Fibroblast of lung (primary cell): ENCODE results near the gene GARIN5B. TPM values are rescaled to one million over a fixed set of nuclear protein-coding genes. Genes with fewer than 3 reads are reported as not detected.

ENCODE experiments used
- DNase-seq, 2 donors: peaks; one replicate each; pipeline versions ENCODE4 v3.0.0 to v3.0.0-alpha.2; 2010; ENCODE audit warnings: low read depth in 2 of 2
- H2AFZ ChIP-seq: 2 replicates; pipeline ENCODE4 v1.5.1; 2012; ENCODE audit warnings: low read length, control low read depth, inconsistent platforms
- H3K27ac ChIP-seq: 2 replicates; pipeline ENCODE4 v1.5.1; 2011; ENCODE audit warnings: low read length, control low read depth; ENCODE audit not compliant: insufficient read depth
- H3K27me3 ChIP-seq: 2 replicates; pipeline ENCODE4 v1.5.1; 2011; ENCODE audit warnings: mild to moderate bottlenecking, low read length; ENCODE audit not compliant: control insufficient read depth, insufficient read depth
- H3K36me3 ChIP-seq: 2 replicates; pipeline ENCODE4 v1.5.1; 2011; ENCODE audit warnings: low read length; ENCODE audit not compliant: control insufficient read depth, insufficient read depth
- H3K4me1 ChIP-seq: 2 replicates; pipeline ENCODE4 v1.5.1; 2011; ENCODE audit warnings: low read length; ENCODE audit not compliant: control insufficient read depth, insufficient read depth; ENCODE audit errors: extremely low read depth
- H3K4me2 ChIP-seq: 2 replicates; pipeline ENCODE4 v1.5.1; 2011; ENCODE audit warnings: low read length, control low read depth; ENCODE audit not compliant: insufficient read depth; ENCODE audit errors: extremely low read depth
- H3K4me3 ChIP-seq, 4 experiments: fragments of 200-600 bp in 1 of 4; sonication (generic) in 1 of 4; replicated peaks in 1 of 4; 2 replicates each; pipeline ENCODE4 v1.5.1; 2011 to 2016; ENCODE audit warnings: low read length in 4 of 4, low read depth in 3 of 4, mild to moderate bottlenecking in 3 of 4, control low read depth in 2 of 4, inconsistent platforms in 1 of 4, mixed read lengths in 1 of 4; ENCODE audit not compliant: insufficient read depth in 1 of 4; ENCODE audit errors: control extremely low read depth in 1 of 4
- H3K79me2 ChIP-seq: 2 replicates; pipeline ENCODE4 v1.5.1; 2012; ENCODE audit warnings: mild to moderate bottlenecking, low read length, inconsistent platforms; ENCODE audit not compliant: control insufficient read depth, insufficient read depth
- H3K9ac ChIP-seq: 2 replicates; pipeline ENCODE4 v1.5.1; 2011; ENCODE audit warnings: mild to moderate bottlenecking, low read length, control low read depth; ENCODE audit not compliant: insufficient read depth
- H3K9me3 ChIP-seq: 2 replicates; pipeline ENCODE4 v1.5.1; 2012; ENCODE audit warnings: low read depth, low read length; ENCODE audit not compliant: control insufficient read depth, insufficient read depth
- H4K20me1 ChIP-seq: 2 replicates; pipeline ENCODE4 v1.5.1; 2011; ENCODE audit warnings: low read length; ENCODE audit not compliant: control insufficient read depth, insufficient read depth; ENCODE audit errors: extremely low read depth
- CTCF ChIP-seq, 2 donors: IDR thresholded peaks in 1 of 2; conservative IDR thresholded peaks in 1 of 2; 1 replicate in 1 of 2; 2 replicates in 1 of 2; pipeline ENCODE4 v1.5.1; 2011 to 2012; ENCODE audit warnings: low read length in 2 of 2, control low read depth in 1 of 2, inconsistent platforms in 1 of 2, low read depth in 1 of 2, mild to moderate bottlenecking in 1 of 2
- EZH2 ChIP-seq: IDR thresholded peaks from 2 replicates; pipeline ENCODE4 v1.5.1; 2012; ENCODE audit warnings: low read length, control low read depth, mild to moderate bottlenecking; ENCODE audit errors: missing control alignments
- polyA plus RNA-seq, 2 donors: library from polyadenylated mRNA; depleted of rRNA in 1 of 2; stranded (reverse) in 1 of 2; unstranded in 1 of 2; fragments of >200 nt; gene quantifications; 2 replicates each; pipeline ENCODE4 v1.2.1, GENCODE V29; 2011 to 2012; ENCODE audit warnings: missing spikeins in 1 of 2
- total RNA-seq: library from RNA; depleted of rRNA; stranded (reverse); fragments of >200 nt; gene quantifications from 2 replicates; pipeline ENCODE4 v1.2.1, GENCODE V29; 2014

Gene GARIN5B
- total and polyA plus RNA-seq, 2 donors (not counting 1 experiment from before 2014, with no cell fraction given) = not detected

DNA sequence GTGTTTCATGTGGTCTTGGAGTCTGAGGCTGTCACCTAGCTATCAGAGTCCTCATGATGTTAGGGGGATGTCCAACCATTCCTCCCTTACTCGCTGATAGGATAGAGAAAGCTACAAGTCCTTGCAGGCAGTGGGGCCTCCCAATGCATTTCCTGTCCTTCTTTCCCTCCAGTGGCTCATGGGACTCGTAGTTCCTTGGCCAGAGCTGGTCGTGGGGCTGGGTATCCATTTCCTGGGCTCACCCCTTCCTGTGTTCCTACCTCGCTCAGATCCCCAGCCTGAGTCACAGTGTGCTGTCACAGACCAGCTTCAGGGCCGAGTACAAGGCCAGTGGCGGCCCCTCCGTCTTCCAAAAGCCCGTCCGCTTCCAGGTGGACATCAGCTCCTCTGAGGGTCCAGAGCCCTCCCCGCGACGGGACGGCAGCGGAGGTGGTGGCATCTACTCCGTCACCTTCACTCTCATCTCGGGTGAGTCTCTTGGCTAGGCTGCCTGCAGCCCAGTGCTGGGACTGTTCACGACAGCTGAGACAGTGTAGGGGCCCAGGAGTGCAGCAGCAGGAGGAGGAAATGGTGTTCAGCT is 57.0 kb downstream of the GARIN5B start:
- Histone ChIP-seq H3K4me3 (no peak overlapping the region), H3K79me2 (no peaks in the 10 kb centered on the region), H3K9ac (no peak overlapping the region), H3K36me3 (peaks cover 7% of the 10 kb centered on the region), H3K4me1 (peaks cover 2% of the 10 kb centered on the region), H3K27me3 (no peaks in the 10 kb centered on the region), H2AFZ (no peak overlapping the region), H3K9me3 (no peaks in the 10 kb centered on the region), H3K27ac (no peak overlapping the region), H4K20me1 (no peaks in the 10 kb centered on the region), H3K4me2 (no peak overlapping the region)
- DNase-seq = no peak
- no peak for TF ChIP-seq CTCF (conservative IDR thresholded peaks at IDR 0.05 in 1 of 2, IDR thresholded peaks at IDR 0.05 in 1 of 2; ENCODE audit: low read depth in 1 of 2, low read length in 2 of 2)
- TF ChIP-seq EZH2 = no peak

GRCh38 chr19:55305491-55305890 is 57.6 kb downstream of the GARIN5B start:
- Histone ChIP-seq H3K4me3 (no peak overlapping the region), H2AFZ (no peak overlapping the region), H3K4me2 (no peak overlapping the region), H3K9me3 (no peaks in the 10 kb centered on the region), H3K27me3 (no peaks in the 10 kb centered on the region), H3K36me3 (peaks cover 7% of the 10 kb centered on the region), H3K9ac (no peak overlapping the region), H3K79me2 (no peaks in the 10 kb centered on the region), H3K4me1 (peaks cover 2% of the 10 kb centered on the region), H4K20me1 (no peaks in the 10 kb centered on the region), H3K27ac (no peak overlapping the region)
- DNase-seq = peak in 1 of 2 donors; percentile 26
- no peak for TF ChIP-seq CTCF (conservative IDR thresholded peaks at IDR 0.05 in 1 of 2, IDR thresholded peaks at IDR 0.05 in 1 of 2; ENCODE audit: low read depth in 1 of 2, low read length in 2 of 2)
- no peak for TF ChIP-seq EZH2

DNA sequence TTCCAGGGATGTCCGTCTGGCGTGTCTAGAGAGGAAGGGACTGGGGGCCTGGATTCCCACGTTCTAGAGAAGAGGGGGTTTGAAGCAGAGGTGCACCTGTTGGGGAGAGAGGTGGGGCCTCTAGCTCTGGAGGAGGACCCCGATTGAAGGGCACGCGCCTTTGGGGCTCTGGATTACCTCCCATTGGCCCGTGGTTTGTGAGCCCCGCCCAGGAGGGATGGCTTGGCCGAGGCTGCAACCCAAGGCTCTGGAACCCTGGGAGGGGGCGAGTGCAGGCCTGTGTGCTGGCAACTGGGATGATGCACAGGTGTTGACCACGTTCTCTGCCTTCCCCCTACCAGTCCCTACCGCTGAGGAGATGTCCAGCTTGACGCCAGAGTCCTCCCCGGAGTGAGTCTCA is 58.1 kb downstream of the GARIN5B start:
- TF ChIP-seq CTCF (conservative IDR thresholded peaks at IDR 0.05 in 1 of 2, IDR thresholded peaks at IDR 0.05 in 1 of 2; ENCODE audit: low read depth in 1 of 2, low read length in 2 of 2) (no peak), EZH2 (no peak)
- no peak overlapping the region for H2AFZ ChIP-seq
- H3K4me3 ChIP-seq = no peak overlapping the region
- peaks cover 7% of the 10 kb centered on the region for H3K36me3 ChIP-seq
- H3K4me1 ChIP-seq = peaks cover 2% of the 10 kb centered on the region
- H3K27ac ChIP-seq = no peak overlapping the region
- no peak overlapping the region for H3K9ac ChIP-seq
- no peak overlapping the region for H3K4me2 ChIP-seq
- no peaks in the 10 kb centered on the region for H3K9me3 ChIP-seq
- no peaks in the 10 kb centered on the region for H3K27me3 ChIP-seq
- DNase-seq = no peak
- no peaks in the 10 kb centered on the region for H4K20me1 ChIP-seq
- H3K79me2 ChIP-seq = no peaks in the 10 kb centered on the region

Other genes with a start within 250 kb of the GARIN5B start
- 25.2 and 32.9 TPM in 2 replicates for gene PPP1R12C, start 245.6 kb downstream of the GARIN5B start, total RNA-seq
- gene PPP1R12C, start 245.6 kb downstream of the GARIN5B start, polyA plus RNA-seq = 26.0 and 27.6 TPM in 2 replicates
- 7.4 and 10.4 TPM in 2 replicates for gene TNNT1, start 214.1 kb downstream of the GARIN5B start, total RNA-seq
- gene TNNT1, start 214.1 kb downstream of the GARIN5B start, polyA plus RNA-seq = 1.4 and 1.7 TPM in 2 replicates
- not detected in 2 replicates for gene TNNI3, start 205.5 kb downstream of the GARIN5B start, total RNA-seq
- not detected in 2 replicates for gene TNNI3, start 205.5 kb downstream of the GARIN5B start, polyA plus RNA-seq
- under 0.01 and 0.17 TPM in 2 replicates for gene DNAAF3, start 196.6 kb downstream of the GARIN5B start, total RNA-seq
- gene DNAAF3, start 196.6 kb downstream of the GARIN5B start, polyA plus RNA-seq = 0.16 and 0.18 TPM in 2 replicates
- gene SYT5, start 183.0 kb downstream of the GARIN5B start, total RNA-seq = 0.50 TPM in 1 of 2 replicates, not detected in the other
- 0.05 and 0.08 TPM in 2 replicates for gene SYT5, start 183.0 kb downstream of the GARIN5B start, polyA plus RNA-seq
- 7.7 and 19.5 TPM in 2 replicates for gene PTPRH, start 153.8 kb downstream of the GARIN5B start, total RNA-seq
- 2.5 and 4.4 TPM in 2 replicates for gene PTPRH, start 153.8 kb downstream of the GARIN5B start, polyA plus RNA-seq
- 1.3 TPM in 2 replicates for gene TMEM86B, start 134.5 kb downstream of the GARIN5B start, total RNA-seq
- 0.34 and 0.62 TPM in 2 replicates for gene TMEM86B, start 134.5 kb downstream of the GARIN5B start, polyA plus RNA-seq
- gene PPP6R1, start 104.2 kb downstream of the GARIN5B start, total RNA-seq = 19.3 and 34.0 TPM in 2 replicates
- gene PPP6R1, start 104.2 kb downstream of the GARIN5B start, polyA plus RNA-seq = 28.5 and 43.1 TPM in 2 replicates
- gene HSPBP1, start 83.2 kb downstream of the GARIN5B start, total RNA-seq = 19.8 and 21.5 TPM in 2 replicates
- gene HSPBP1, start 83.2 kb downstream of the GARIN5B start, polyA plus RNA-seq = 12.5 and 15.8 TPM in 2 replicates
- 3.9 and 5.1 TPM in 2 replicates for gene BRSK1, start 79.3 kb downstream of the GARIN5B start, total RNA-seq
- 5.1 and 8.4 TPM in 2 replicates for gene BRSK1, start 79.3 kb downstream of the GARIN5B start, polyA plus RNA-seq
- gene TMEM150B, start 37.9 kb downstream of the GARIN5B start, total RNA-seq = not detected in 2 replicates
- gene TMEM150B, start 37.9 kb downstream of the GARIN5B start, polyA plus RNA-seq = not detected in 2 replicates
- gene KMT5C, start 23.4 kb downstream of the GARIN5B start, total RNA-seq = 4.1 and 4.6 TPM in 2 replicates
- gene KMT5C, start 23.4 kb downstream of the GARIN5B start, polyA plus RNA-seq = 1.9 and 2.5 TPM in 2 replicates
- under 0.01 and 0.17 TPM in 2 replicates for gene COX6B2, start 8.5 kb downstream of the GARIN5B start, total RNA-seq
- gene COX6B2, start 8.5 kb downstream of the GARIN5B start, polyA plus RNA-seq = 0.03 and 0.14 TPM in 2 replicates
- 0.66 and 1.0 TPM in 2 replicates for gene IL11, start 7.2 kb upstream of the GARIN5B start, total RNA-seq
- 1.2 and 1.3 TPM in 2 replicates for gene IL11, start 7.2 kb upstream of the GARIN5B start, polyA plus RNA-seq
- not detected in 2 replicates for gene TMEM190, start 13.6 kb upstream of the GARIN5B start, total RNA-seq
- 0.14 TPM in 1 of 2 replicates, not detected in the other for gene TMEM190, start 13.6 kb upstream of the GARIN5B start, polyA plus RNA-seq
- 0.26 and 0.33 TPM in 2 replicates for gene TMEM238, start 21.0 kb upstream of the GARIN5B start, total RNA-seq
- not detected in 2 replicates for gene TMEM238, start 21.0 kb upstream of the GARIN5B start, polyA plus RNA-seq
- gene RPL28, start 22.7 kb upstream of the GARIN5B start, total RNA-seq = 146 and 168 TPM in 2 replicates
- 548 and 665 TPM in 2 replicates for gene RPL28, start 22.7 kb upstream of the GARIN5B start, polyA plus RNA-seq
- gene UBE2S, start 44.5 kb upstream of the GARIN5B start, total RNA-seq = 37.5 and 41.0 TPM in 2 replicates
- 25.4 and 74.6 TPM in 2 replicates for gene UBE2S, start 44.5 kb upstream of the GARIN5B start, polyA plus RNA-seq
- not detected in 2 replicates for gene SHISA7, start 80.0 kb upstream of the GARIN5B start, total RNA-seq
- not detected in 2 replicates for gene SHISA7, start 80.0 kb upstream of the GARIN5B start, polyA plus RNA-seq
- gene ISOC2, start 98.4 kb upstream of the GARIN5B start, total RNA-seq = 34.2 and 35.5 TPM in 2 replicates
- gene ISOC2, start 98.4 kb upstream of the GARIN5B start, polyA plus RNA-seq = 24.8 and 27.7 TPM in 2 replicates
- not detected in 2 replicates for gene C19orf85, start 101.5 kb upstream of the GARIN5B start, total RNA-seq
- not detected in 2 replicates for gene C19orf85, start 101.5 kb upstream of the GARIN5B start, polyA plus RNA-seq
- gene ZNF628, start 113.4 kb upstream of the GARIN5B start, total RNA-seq = 0.77 and 1.3 TPM in 2 replicates
- 0.49 and 0.86 TPM in 2 replicates for gene ZNF628, start 113.4 kb upstream of the GARIN5B start, polyA plus RNA-seq
- 12.1 and 18.2 TPM in 2 replicates for gene NAT14, start 121.9 kb upstream of the GARIN5B start, total RNA-seq
- 18.3 and 19.3 TPM in 2 replicates for gene NAT14, start 121.9 kb upstream of the GARIN5B start, polyA plus RNA-seq
- 19.3 and 19.7 TPM in 2 replicates for gene SSC5D, start 125.2 kb upstream of the GARIN5B start, total RNA-seq
- 2.1 and 3.0 TPM in 2 replicates for gene SSC5D, start 125.2 kb upstream of the GARIN5B start, polyA plus RNA-seq
- not detected in 2 replicates for gene SBK2, start 173.9 kb upstream of the GARIN5B start, total RNA-seq
- gene SBK2, start 173.9 kb upstream of the GARIN5B start, polyA plus RNA-seq = not detected in 2 replicates
- gene SBK3, start 182.3 kb upstream of the GARIN5B start, total RNA-seq = 0.26 and 0.66 TPM in 2 replicates
- gene SBK3, start 182.3 kb upstream of the GARIN5B start, polyA plus RNA-seq = not detected in 2 replicates
- 3.3 and 5.4 TPM in 2 replicates for gene ZNF579, start 217.6 kb upstream of the GARIN5B start, total RNA-seq
- 4.2 and 5.0 TPM in 2 replicates for gene ZNF579, start 217.6 kb upstream of the GARIN5B start, polyA plus RNA-seq
- 2.3 TPM in 2 replicates for gene FIZ1, start 236.3 kb upstream of the GARIN5B start, total RNA-seq
- gene FIZ1, start 236.3 kb upstream of the GARIN5B start, polyA plus RNA-seq = 1.8 and 2.7 TPM in 2 replicates
- 13.4 and 16.8 TPM in 2 replicates for gene ZNF524, start 237.0 kb upstream of the GARIN5B start, total RNA-seq
- 2.4 and 2.6 TPM in 2 replicates for gene ZNF524, start 237.0 kb upstream of the GARIN5B start, polyA plus RNA-seq
- gene ZNF865, start 242.4 kb upstream of the GARIN5B start, total RNA-seq = 0.51 and 1.2 TPM in 2 replicates
- gene ZNF865, start 242.4 kb upstream of the GARIN5B start, polyA plus RNA-seq = 1.2 TPM in 2 replicates